GM23338 (cell line): ENCODE measurements around the gene KRT6A. TPM values are rescaled to one million over a fixed set of nuclear protein-coding genes. Genes with fewer than 3 reads are reported as not detected.

Source experiments
- ATAC-seq: fragments of 200-7000 bp; cut with Tn5 transposase; 3 replicates; pipeline ENCODE4 v1.9.1; 2020
- DNase-seq: peaks from one replicate; pipeline ENCODE4 v3.0.0-alpha.2; 2015; ENCODE audit warnings: low spot score
- H2AFZ ChIP-seq: fragments of 200-600 bp; sonication (generic); 2 replicates; pipeline ENCODE4 v1.8.0; 2016; ENCODE audit warnings: antibody characterized with exemption, mild to moderate bottlenecking, moderate library complexity
- H3F3A ChIP-seq: fragments of 200-600 bp; sonication (generic); replicated peaks from 2 replicates; pipeline ENCODE4 v1.8.0; 2017; ENCODE audit warnings: antibody characterized with exemption, mixed run types, low read depth
- H3K27ac ChIP-seq: fragments of 200-600 bp; sonication (generic); 2 replicates; pipeline ENCODE4 v1.6.1; 2016; ENCODE audit warnings: low read depth
- H3K27me3 ChIP-seq: fragments of 200-600 bp; sonication (generic); 2 replicates; pipeline ENCODE4 v1.8.0; 2016; ENCODE audit warnings: mild to moderate bottlenecking, mixed run types, moderate library complexity; ENCODE audit not compliant: insufficient read depth
- H3K36me3 ChIP-seq: fragments of 200-600 bp; sonication (generic); 2 replicates; pipeline ENCODE4 v1.8.0; 2016; ENCODE audit warnings: mild to moderate bottlenecking; ENCODE audit not compliant: insufficient read depth
- H3K4me1 ChIP-seq: fragments of 200-600 bp; sonication (generic); 2 replicates; pipeline ENCODE4 v1.8.0; 2016; ENCODE audit warnings: mild to moderate bottlenecking, moderate library complexity; ENCODE audit not compliant: insufficient read depth
- H3K4me2 ChIP-seq: fragments of 200-600 bp; sonication (generic); 2 replicates; pipeline ENCODE4 v1.7.1; 2017; ENCODE audit warnings: mixed run types
- H3K4me3 ChIP-seq: fragments of 200-600 bp; sonication (generic); 2 replicates; pipeline ENCODE4 v1.6.1; 2016; ENCODE audit warnings: mixed run types
- H3K79me2 ChIP-seq: fragments of 200-600 bp; sonication (generic); replicated peaks from 2 replicates; pipeline ENCODE4 v1.8.0; 2017; ENCODE audit warnings: mild to moderate bottlenecking; ENCODE audit not compliant: insufficient read depth
- H3K9me2 ChIP-seq: fragments of 200-600 bp; sonication (generic); 2 replicates; pipeline ENCODE4 v1.8.0; 2017; ENCODE audit not compliant: insufficient read depth
- H4K20me1 ChIP-seq: fragments of 200-600 bp; sonication (generic); replicated peaks from 2 replicates; pipeline ENCODE4 v1.8.0; 2017; ENCODE audit warnings: mild to moderate bottlenecking; ENCODE audit not compliant: insufficient read depth
- H3K27ac Mint-ChIP-seq: 2 replicates; pipeline ENCODE4 v1.8.0; 2020; ENCODE audit warnings: inconsistent platforms, mild to moderate bottlenecking, moderate library complexity, mixed read lengths
- H3K27me3 Mint-ChIP-seq: 3 replicates; pipeline ENCODE4 v1.8.0; 2022; ENCODE audit warnings: low read depth, mild to moderate bottlenecking, moderate library complexity, mixed read lengths, inconsistent platforms; ENCODE audit not compliant: insufficient read depth, poor library complexity
- H3K36me3 Mint-ChIP-seq: 3 replicates; pipeline ENCODE4 v1.8.0; 2021; ENCODE audit warnings: low read depth, mild to moderate bottlenecking, inconsistent platforms, moderate library complexity, mixed read lengths
- H3K4me1 Mint-ChIP-seq: 3 replicates; pipeline ENCODE4 v1.8.0; 2020; ENCODE audit warnings: mild to moderate bottlenecking, inconsistent platforms, mixed read lengths
- H3K4me3 Mint-ChIP-seq: 3 replicates; pipeline ENCODE4 v1.8.0; 2021; ENCODE audit warnings: moderate library complexity, mild to moderate bottlenecking, inconsistent platforms, mixed read lengths
- H3K9me3 Mint-ChIP-seq: 3 replicates; pipeline ENCODE4 v1.8.0; 2020; ENCODE audit warnings: moderate library complexity, mild to moderate bottlenecking, inconsistent platforms, mixed read lengths
- CREB1 ChIP-seq: fragments of 250-450 bp; sonication (Bioruptor Pico); IDR thresholded peaks from 2 replicates; pipeline ENCODE4 v1.5.0; 2020; ENCODE audit warnings: low read depth, mild to moderate bottlenecking, moderate library complexity
- EZH2 ChIP-seq: fragments of 200-600 bp; sonication (generic); IDR thresholded peaks from one replicate; pipeline ENCODE4 v1.8.0; 2017; ENCODE audit warnings: antibody characterized with exemption, mild to moderate bottlenecking, low read depth; ENCODE audit not compliant: unreplicated experiment
- EZH2phosphoT487 ChIP-seq: fragments of 200-600 bp; sonication (generic); IDR thresholded peaks from one replicate; pipeline ENCODE4 v1.8.1; 2018; ENCODE audit warnings: antibody characterized with exemption; ENCODE audit not compliant: unreplicated experiment
- NANOG ChIP-seq: IDR thresholded peaks from 2 replicates; pipeline ENCODE4 v1.6.1; 2016; ENCODE audit warnings: antibody characterized with exemption, borderline replicate concordance
- POLR2AphosphoS5 ChIP-seq: IDR thresholded peaks from 2 replicates; pipeline ENCODE4 v1.6.1; 2016; ENCODE audit warnings: antibody characterized with exemption, low read depth
- STAT1 ChIP-seq: IDR thresholded peaks from one replicate; pipeline ENCODE4 v1.6.1; 2016; ENCODE audit warnings: antibody characterized with exemption; ENCODE audit not compliant: unreplicated experiment
- ZNF114 ChIP-seq: fragments of 250-450 bp; sonication (Bioruptor Pico); IDR thresholded peaks from 2 replicates; pipeline ENCODE4 v1.5.0; 2020; ENCODE audit warnings: mild to moderate bottlenecking, moderate library complexity
- ZNF331 ChIP-seq: fragments of 250-450 bp; sonication (Bioruptor Pico); IDR thresholded peaks from 2 replicates; pipeline ENCODE4 v1.5.0; 2020; ENCODE audit warnings: low read depth, mild to moderate bottlenecking, moderate library complexity
- polyA plus RNA-seq: library from polyadenylated mRNA; unstranded; fragments of >200 nt; fragmentation: Nextera tagmentation; extraction: Ambion mirVana; gene quantifications from 2 replicates; pipeline ENCODE4 v1.2.1, GENCODE V29; 2016
- total RNA-seq: library from RNA; depleted of rRNA; stranded (reverse); fragments of >200 nt; shearing (Covaris generic); gene quantifications from 2 replicates; pipeline ENCODE4 v1.2.3, GENCODE V29; 2014
- TF ChIP-seq, protein P1 (sequence below): IDR thresholded peaks from one replicate; pipeline ENCODE4 v1.6.1; 2018; ENCODE audit warnings: antibody characterized with exemption; ENCODE audit not compliant: unreplicated experiment
- TF ChIP-seq, protein P2 (sequence below): fragments of 250-450 bp; sonication (Bioruptor Pico); IDR thresholded peaks from 2 replicates; pipeline ENCODE4 v1.5.0; 2020; ENCODE audit warnings: mild to moderate bottlenecking, moderate library complexity

KRT6A gene
- total and polyA plus RNA-seq, 2 experiments from 2014 or later: not detected

DNA sequence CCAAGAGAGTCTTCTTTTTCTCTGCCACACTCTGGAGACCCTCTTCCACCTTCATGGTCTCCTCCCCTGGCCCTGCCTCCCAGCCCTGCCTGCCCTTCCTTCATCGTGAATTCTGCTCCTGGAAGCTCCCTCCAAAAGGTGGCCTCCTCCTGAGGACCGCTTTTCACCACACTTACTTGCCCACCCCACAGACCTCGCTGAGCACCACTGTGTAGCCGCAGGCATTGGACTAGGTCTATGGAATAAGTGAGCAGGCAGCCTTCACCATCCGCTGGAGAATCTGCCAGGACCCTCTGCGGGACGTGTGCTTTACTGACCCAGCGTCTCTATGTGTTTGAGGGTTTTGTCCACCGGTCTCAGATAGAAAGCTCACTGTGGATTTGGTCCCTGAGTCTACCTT, 36.8 kb upstream of the KRT6A start:
- Histone ChIP-seq H3K9me2 (no peaks in the 10 kb centered on the region), H3K36me3 (no peaks in the 10 kb centered on the region), H3K4me2 (no peak overlapping the region), H3K27me3 (no peaks in the 10 kb centered on the region), H3F3A (no peaks in the 10 kb centered on the region), H3K79me2 (no peaks in the 10 kb centered on the region), H3K4me3 (no peak overlapping the region), H3K4me1 (no peaks in the 10 kb centered on the region), H4K20me1 (no peaks in the 10 kb centered on the region), H3K27ac (no peak overlapping the region), H2AFZ (no peak overlapping the region)
- no peak for DNase-seq
- H3K27me3 Mint-ChIP-seq: peaks cover 4% of the 10 kb centered on the region
- H3K9me3 Mint-ChIP-seq: no peaks in the 10 kb centered on the region
- no peak for ATAC-seq
- H3K4me3 Mint-ChIP-seq: no peak overlapping the region
- H3K27ac Mint-ChIP-seq: no peak overlapping the region
- no peak for TF ChIP-seq EZH2
- TF ChIP-seq NANOG: no peak
- no peak for TF ChIP-seq CREB1
- TF ChIP-seq, protein P1, sequence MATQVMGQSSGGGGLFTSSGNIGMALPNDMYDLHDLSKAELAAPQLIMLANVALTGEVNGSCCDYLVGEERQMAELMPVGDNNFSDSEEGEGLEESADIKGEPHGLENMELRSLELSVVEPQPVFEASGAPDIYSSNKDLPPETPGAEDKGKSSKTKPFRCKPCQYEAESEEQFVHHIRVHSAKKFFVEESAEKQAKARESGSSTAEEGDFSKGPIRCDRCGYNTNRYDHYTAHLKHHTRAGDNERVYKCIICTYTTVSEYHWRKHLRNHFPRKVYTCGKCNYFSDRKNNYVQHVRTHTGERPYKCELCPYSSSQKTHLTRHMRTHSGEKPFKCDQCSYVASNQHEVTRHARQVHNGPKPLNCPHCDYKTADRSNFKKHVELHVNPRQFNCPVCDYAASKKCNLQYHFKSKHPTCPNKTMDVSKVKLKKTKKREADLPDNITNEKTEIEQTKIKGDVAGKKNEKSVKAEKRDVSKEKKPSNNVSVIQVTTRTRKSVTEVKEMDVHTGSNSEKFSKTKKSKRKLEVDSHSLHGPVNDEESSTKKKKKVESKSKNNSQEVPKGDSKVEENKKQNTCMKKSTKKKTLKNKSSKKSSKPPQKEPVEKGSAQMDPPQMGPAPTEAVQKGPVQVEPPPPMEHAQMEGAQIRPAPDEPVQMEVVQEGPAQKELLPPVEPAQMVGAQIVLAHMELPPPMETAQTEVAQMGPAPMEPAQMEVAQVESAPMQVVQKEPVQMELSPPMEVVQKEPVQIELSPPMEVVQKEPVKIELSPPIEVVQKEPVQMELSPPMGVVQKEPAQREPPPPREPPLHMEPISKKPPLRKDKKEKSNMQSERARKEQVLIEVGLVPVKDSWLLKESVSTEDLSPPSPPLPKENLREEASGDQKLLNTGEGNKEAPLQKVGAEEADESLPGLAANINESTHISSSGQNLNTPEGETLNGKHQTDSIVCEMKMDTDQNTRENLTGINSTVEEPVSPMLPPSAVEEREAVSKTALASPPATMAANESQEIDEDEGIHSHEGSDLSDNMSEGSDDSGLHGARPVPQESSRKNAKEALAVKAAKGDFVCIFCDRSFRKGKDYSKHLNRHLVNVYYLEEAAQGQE: no peak
- no peaks in the 10 kb centered on the region for H3K4me1 Mint-ChIP-seq
- H3K36me3 Mint-ChIP-seq: no peaks in the 10 kb centered on the region

- no peaks in the 10 kb centered on the region for H3K27me3 ChIP-seq
- no peak overlapping the region for H2AFZ ChIP-seq
- no peaks in the 10 kb centered on the region for H3K9me3 Mint-ChIP-seq
- H3K36me3 ChIP-seq: no peaks in the 10 kb centered on the region
- no peak overlapping the region for H3K27ac ChIP-seq
- H3F3A ChIP-seq: no peaks in the 10 kb centered on the region
- H3K4me3 ChIP-seq: no peak overlapping the region
- no peak for DNase-seq
- H3K36me3 Mint-ChIP-seq: no peaks in the 10 kb centered on the region
- H3K4me2 ChIP-seq: no peak overlapping the region
- H3K27me3 Mint-ChIP-seq: peaks cover 4% of the 10 kb centered on the region
- no peaks in the 10 kb centered on the region for H3K9me2 ChIP-seq
- H3K4me1 Mint-ChIP-seq: no peaks in the 10 kb centered on the region
- no peaks in the 10 kb centered on the region for H3K4me1 ChIP-seq
- no peaks in the 10 kb centered on the region for H4K20me1 ChIP-seq
- ATAC-seq: no peak
- no peak overlapping the region for H3K27ac Mint-ChIP-seq
- no peak overlapping the region for H3K4me3 Mint-ChIP-seq
- no peaks in the 10 kb centered on the region for H3K79me2 ChIP-seq
- TF ChIP-seq STAT1 (no peak), EZH2 (no peak), POLR2AphosphoS5 (no peak), ZNF331 (CRISPR knock-in tag) (no peak), EZH2phosphoT487 (no peak), CREB1 (no peak), ZNF114 (CRISPR knock-in tag) (no peak), NANOG (no peak)
- TF ChIP-seq, protein P2, sequence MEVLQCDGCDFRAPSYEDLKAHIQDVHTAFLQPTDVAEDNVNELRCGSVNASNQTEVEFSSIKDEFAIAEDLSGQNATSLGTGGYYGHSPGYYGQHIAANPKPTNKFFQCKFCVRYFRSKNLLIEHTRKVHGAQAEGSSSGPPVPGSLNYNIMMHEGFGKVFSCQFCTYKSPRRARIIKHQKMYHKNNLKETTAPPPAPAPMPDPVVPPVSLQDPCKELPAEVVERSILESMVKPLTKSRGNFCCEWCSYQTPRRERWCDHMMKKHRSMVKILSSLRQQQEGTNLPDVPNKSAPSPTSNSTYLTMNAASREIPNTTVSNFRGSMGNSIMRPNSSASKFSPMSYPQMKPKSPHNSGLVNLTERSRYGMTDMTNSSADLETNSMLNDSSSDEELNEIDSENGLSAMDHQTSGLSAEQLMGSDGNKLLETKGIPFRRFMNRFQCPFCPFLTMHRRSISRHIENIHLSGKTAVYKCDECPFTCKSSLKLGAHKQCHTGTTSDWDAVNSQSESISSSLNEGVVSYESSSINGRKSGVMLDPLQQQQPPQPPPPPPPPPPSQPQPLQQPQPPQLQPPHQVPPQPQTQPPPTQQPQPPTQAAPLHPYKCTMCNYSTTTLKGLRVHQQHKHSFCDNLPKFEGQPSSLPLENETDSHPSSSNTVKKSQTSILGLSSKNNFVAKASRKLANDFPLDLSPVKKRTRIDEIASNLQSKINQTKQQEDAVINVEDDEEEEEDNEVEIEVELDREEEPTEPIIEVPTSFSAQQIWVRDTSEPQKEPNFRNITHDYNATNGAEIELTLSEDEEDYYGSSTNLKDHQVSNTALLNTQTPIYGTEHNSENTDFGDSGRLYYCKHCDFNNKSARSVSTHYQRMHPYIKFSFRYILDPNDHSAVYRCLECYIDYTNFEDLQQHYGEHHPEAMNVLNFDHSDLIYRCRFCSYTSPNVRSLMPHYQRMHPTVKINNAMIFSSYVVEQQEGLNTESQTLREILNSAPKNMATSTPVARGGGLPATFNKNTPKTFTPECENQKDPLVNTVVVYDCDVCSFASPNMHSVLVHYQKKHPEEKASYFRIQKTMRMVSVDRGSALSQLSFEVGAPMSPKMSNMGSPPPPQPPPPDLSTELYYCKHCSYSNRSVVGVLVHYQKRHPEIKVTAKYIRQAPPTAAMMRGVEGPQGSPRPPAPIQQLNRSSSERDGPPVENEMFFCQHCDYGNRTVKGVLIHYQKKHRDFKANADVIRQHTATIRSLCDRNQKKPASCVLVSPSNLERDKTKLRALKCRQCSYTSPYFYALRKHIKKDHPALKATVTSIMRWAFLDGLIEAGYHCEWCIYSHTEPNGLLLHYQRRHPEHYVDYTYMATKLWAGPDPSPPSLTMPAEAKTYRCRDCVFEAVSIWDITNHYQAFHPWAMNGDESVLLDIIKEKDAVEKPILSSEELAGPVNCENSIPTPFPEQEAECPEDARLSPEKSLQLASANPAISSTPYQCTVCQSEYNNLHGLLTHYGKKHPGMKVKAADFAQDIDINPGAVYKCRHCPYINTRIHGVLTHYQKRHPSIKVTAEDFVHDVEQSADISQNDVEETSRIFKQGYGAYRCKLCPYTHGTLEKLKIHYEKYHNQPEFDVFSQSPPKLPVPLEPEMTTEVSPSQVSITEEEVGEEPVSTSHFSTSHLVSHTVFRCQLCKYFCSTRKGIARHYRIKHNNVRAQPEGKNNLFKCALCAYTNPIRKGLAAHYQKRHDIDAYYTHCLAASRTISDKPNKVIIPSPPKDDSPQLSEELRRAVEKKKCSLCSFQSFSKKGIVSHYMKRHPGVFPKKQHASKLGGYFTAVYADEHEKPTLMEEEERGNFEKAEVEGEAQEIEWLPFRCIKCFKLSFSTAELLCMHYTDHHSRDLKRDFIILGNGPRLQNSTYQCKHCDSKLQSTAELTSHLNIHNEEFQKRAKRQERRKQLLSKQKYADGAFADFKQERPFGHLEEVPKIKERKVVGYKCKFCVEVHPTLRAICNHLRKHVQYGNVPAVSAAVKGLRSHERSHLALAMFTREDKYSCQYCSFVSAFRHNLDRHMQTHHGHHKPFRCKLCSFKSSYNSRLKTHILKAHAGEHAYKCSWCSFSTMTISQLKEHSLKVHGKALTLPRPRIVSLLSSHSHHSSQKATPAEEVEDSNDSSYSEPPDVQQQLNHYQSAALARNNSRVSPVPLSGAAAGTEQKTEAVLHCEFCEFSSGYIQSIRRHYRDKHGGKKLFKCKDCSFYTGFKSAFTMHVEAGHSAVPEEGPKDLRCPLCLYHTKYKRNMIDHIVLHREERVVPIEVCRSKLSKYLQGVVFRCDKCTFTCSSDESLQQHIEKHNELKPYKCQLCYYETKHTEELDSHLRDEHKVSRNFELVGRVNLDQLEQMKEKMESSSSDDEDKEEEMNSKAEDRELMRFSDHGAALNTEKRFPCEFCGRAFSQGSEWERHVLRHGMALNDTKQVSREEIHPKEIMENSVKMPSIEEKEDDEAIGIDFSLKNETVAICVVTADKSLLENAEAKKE: no peak
Measured at GRCh38 chr12:52529417-52529816, 36.4 kb upstream of the KRT6A start.
